Esophagus squamous epithelium (tissue), 5 donors: ENCODE data around the gene CCDC180. TPM values are rescaled to one million over a fixed set of nuclear protein-coding genes. Genes with fewer than 3 reads are reported as not detected.

Experiments used
- DNase-seq: peaks from one replicate; lab custom pipeline; 2025; lab: John Stamatoyannopoulos, UW
- H3K27ac ChIP-seq, 4 donors: fragments of 200-600 bp; sonication (generic); one replicate each; pipeline ENCODE4 v1.5.1; 2016 to 2019; ENCODE audit warnings: mild to moderate bottlenecking in 1 of 4
- H3K27me3 ChIP-seq, 4 donors: fragments of 200-600 bp; sonication (generic); 1 replicate in 3 of 4; 2 replicates in 1 of 4; pipeline versions ENCODE4 v1.5.1 to v1.6.0; 2017 to 2021; ENCODE audit warnings: antibody characterized with exemption in 1 of 4
- H3K36me3 ChIP-seq, 3 donors: fragments of 200-600 bp; sonication (generic); one replicate each; pipeline ENCODE4 v1.5.1; 2016 to 2019
- H3K4me1 ChIP-seq, 3 donors: fragments of 200-600 bp; sonication (generic); one replicate each; pipeline ENCODE4 v1.5.1; 2017 to 2019
- H3K4me3 ChIP-seq, 4 donors: fragments of 200-600 bp; sonication (generic); 1 replicate in 3 of 4; 2 replicates in 1 of 4; pipeline ENCODE4 v1.5.1; 2016 to 2019; ENCODE audit warnings: mild to moderate bottlenecking in 2 of 4, moderate library complexity in 1 of 4
- H3K9me3 ChIP-seq, 3 donors: fragments of 200-600 bp; sonication (generic); one replicate each; pipeline ENCODE4 v1.5.1; 2016 to 2019
- POLR2A ChIP-seq, 4 donors: fragments of 450-650 bp; IDR thresholded peaks; one replicate each; pipeline ENCODE4 v1.6.1; 2017; ENCODE audit warnings: antibody characterized with exemption in 4 of 4, mild to moderate bottlenecking in 4 of 4, moderate library complexity in 3 of 4
- WGBS, 2 donors: methylation state at CpG; one replicate each; pipeline ENCODE4 v1.1.5; 2018; 5-methylcytosine and 5-hydroxymethylcytosine counted together
- intact Hi-C: fragments of 100-400 bp; cut with DNase I; formaldehyde crosslinking; loops from one replicate; pipeline ENCODE4 v1.15.0; 2022
- total RNA-seq, 4 donors: library from RNA; depleted of rRNA; stranded (reverse); fragments of >200 nt; gene quantifications; one replicate each; pipeline ENCODE4 v1.1.0, GENCODE V29; 2016
- TF ChIP-seq, protein P1 (sequence below), 6 experiments: fragments of 450-650 bp in 4 of 6; fragments of 200-600 bp in 2 of 6; sonication (generic) in 2 of 6; IDR thresholded peaks; one replicate each; pipeline ENCODE4 v1.5.1; 2016 to 2019; ENCODE audit warnings: antibody characterized with exemption in 6 of 6, mild to moderate bottlenecking in 4 of 6, moderate library complexity in 4 of 6
- donor health status: DM: yes; HTN: yes; CAD: no.

The CCDC180 gene
- total RNA-seq, 4 donors from 2014 or later = 0.88 to 4.8 (median 2.7) TPM; not detected in 1

DNA sequence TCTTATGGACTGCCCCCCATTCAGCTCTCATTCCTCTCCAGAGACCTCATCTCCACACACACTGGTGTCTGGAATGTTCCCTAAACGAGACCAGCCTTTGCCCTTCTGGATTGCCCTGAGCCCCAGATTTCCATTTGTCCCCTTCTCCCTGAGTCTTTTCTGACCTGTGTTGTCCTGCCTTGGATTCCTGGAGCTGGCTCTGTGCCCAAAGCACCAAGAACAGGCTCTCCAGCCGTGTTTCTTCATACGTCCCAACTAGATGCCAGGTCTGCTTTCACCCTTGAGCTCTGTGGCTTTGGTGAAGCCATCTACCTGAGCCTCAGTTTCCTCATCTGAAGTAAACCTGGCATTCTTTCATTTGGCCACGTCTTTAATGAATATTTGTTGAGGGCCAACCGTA lies 6.3 kb downstream of the CCDC180 start:
- intact Hi-C loops = no loop called here
- Histone ChIP-seq H3K9me3 (no peaks in the 10 kb centered on the region), H3K4me3 (no peak overlapping the region), H3K4me1 (no peaks in the 10 kb centered on the region), H3K36me3 (peaks cover 0 to 96% (median 0%) of the 10 kb centered on the region in 3 donors), H3K27me3 (no peaks in the 10 kb centered on the region), H3K27ac (no peak overlapping the region)
- DNase-seq = no peak
- TF ChIP-seq POLR2A (IDR thresholded peaks at IDR 0.05) = no peak
- TF ChIP-seq, protein P1, sequence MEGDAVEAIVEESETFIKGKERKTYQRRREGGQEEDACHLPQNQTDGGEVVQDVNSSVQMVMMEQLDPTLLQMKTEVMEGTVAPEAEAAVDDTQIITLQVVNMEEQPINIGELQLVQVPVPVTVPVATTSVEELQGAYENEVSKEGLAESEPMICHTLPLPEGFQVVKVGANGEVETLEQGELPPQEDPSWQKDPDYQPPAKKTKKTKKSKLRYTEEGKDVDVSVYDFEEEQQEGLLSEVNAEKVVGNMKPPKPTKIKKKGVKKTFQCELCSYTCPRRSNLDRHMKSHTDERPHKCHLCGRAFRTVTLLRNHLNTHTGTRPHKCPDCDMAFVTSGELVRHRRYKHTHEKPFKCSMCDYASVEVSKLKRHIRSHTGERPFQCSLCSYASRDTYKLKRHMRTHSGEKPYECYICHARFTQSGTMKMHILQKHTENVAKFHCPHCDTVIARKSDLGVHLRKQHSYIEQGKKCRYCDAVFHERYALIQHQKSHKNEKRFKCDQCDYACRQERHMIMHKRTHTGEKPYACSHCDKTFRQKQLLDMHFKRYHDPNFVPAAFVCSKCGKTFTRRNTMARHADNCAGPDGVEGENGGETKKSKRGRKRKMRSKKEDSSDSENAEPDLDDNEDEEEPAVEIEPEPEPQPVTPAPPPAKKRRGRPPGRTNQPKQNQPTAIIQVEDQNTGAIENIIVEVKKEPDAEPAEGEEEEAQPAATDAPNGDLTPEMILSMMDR (IDR thresholded peaks at IDR 0.05) = no peak
- WGBS, 2 donors = 76 to 81% methylated on average over 4 to 5 of the region's 5 CpGs

DNA sequence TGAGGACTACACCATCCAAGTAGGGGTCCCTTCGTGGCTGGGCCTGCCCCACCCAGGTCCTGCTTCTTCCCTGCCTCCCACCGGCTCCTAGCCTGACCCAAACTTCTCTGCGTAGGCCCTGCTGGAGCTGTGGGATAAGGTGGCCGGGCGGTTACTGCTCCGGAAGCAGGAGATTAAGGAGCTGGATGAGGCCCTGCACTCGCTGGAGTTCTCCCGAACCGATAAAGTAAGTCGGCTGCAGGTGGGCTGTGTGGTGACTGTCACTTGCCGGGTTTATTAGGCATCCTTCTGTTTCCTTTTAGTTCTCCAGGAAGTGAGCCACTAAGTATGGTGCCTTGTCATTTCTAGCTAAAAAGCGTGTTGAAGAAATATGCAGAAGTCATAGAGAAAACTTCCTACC lies 7.0 kb downstream of the CCDC180 start:
- H3K4me3 ChIP-seq = no peak overlapping the region
- intact Hi-C loops = no loop called here
- no peaks in the 10 kb centered on the region for H3K4me1 ChIP-seq
- no peak overlapping the region for H3K27ac ChIP-seq
- no peaks in the 10 kb centered on the region for H3K9me3 ChIP-seq
- WGBS, 2 donors = 84 to 96% methylated on average over 4 to 7 of the region's 12 CpGs
- no peak for DNase-seq
- no peaks in the 10 kb centered on the region for H3K27me3 ChIP-seq
- H3K36me3 ChIP-seq = peaks cover 0 to 96% (median 0%) of the 10 kb centered on the region in 3 donors
- TF ChIP-seq POLR2A (IDR thresholded peaks at IDR 0.05) = no peak
- TF ChIP-seq, protein P1 (IDR thresholded peaks at IDR 0.05) = no peak

DNA sequence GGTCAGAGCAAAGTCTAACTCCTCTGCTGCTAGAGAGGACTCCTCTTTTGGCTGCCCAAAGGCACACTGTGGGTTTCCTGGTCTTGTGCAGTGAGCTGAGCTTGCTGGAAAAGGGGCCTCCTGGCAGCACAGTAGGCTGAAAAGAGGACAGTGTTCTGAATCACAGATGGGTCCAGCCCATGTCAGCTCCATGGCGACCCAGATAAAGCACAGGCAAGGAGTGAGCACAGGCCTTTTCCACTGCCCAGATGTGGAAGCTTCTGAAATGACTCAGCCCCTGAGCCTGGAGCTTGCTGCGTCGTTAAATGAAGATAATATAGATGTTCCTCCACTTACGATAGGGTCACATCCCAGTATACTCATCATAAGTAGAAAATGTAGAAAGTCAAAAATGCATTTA lies 8.1 kb downstream of the CCDC180 start:
- Histone ChIP-seq H3K4me1 (no peaks in the 10 kb centered on the region), H3K4me3 (no peak overlapping the region), H3K27me3 (no peaks in the 10 kb centered on the region), H3K27ac (no peak overlapping the region), H3K36me3 (peaks cover 0 to 95% (median 0%) of the 10 kb centered on the region in 3 donors), H3K9me3 (no peaks in the 10 kb centered on the region)
- TF ChIP-seq, protein P1 (IDR thresholded peaks at IDR 0.05) = no peak
- no peak for TF ChIP-seq POLR2A (IDR thresholded peaks at IDR 0.05)
- 82 to 92% methylated on average over 4 of the region's 4 CpGs for whole genome bisulfite sequencing, 2 donors
- DNase-seq = no peak
- intact Hi-C loops = no loop called here

DNA sequence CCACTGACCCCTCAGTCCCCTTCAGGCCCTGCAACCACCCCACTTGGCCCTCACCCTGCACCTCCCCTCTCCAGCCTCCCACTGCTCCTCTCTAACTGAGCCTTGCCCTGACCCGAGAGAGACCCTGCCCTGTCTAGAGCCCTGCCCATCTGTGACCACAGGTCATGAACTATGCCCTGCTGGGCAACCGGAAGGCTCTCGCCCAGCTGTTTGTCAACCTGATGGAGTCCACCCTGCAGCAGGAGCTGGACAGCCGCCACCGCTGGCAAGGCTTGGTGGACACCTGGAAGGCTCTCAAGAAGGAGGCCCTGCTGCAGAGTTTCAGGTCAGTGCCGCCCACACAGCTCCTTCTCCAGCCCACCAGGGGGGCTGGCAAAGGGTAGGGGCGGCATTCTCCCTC lies 9.4 kb downstream of the CCDC180 start:
- H3K4me3 ChIP-seq = no peak overlapping the region
- 76 to 98% methylated on average over 3 to 6 of the region's 7 CpGs for WGBS, 2 donors
- H3K27ac ChIP-seq = no peak overlapping the region
- peaks cover 0 to 92% (median 0%) of the 10 kb centered on the region in 3 donors for H3K36me3 ChIP-seq
- no peaks in the 10 kb centered on the region for H3K9me3 ChIP-seq
- no peaks in the 10 kb centered on the region for H3K27me3 ChIP-seq
- TF ChIP-seq, protein P1 (IDR thresholded peaks at IDR 0.05) = no peak
- TF ChIP-seq POLR2A (IDR thresholded peaks at IDR 0.05) = no peak
- intact Hi-C loops = no loop called here
- DNase-seq = no peak
- H3K4me1 ChIP-seq = no peaks in the 10 kb centered on the region

DNA sequence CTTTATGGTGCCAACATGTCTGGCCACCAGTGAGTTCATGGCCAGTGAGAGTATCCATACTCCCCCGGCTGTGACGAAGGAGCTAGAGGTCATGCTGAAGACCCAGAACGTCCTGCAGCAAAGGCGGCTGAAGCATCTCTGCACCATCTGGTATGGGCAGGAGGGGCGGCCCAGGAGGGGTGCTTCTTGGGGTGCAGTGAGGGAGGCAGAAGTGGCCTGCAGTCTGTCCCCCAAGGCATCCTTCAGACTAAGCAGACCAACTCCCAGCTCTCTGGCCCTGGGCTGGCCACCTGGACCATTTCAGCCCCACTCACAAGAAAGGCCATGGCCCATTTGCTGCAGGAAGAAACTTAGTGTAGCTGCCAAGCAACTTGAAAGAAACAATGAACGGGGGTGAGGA lies 11.0 kb downstream of the CCDC180 start:
- Histone ChIP-seq H3K4me3 (no peak overlapping the region), H3K27me3 (no peaks in the 10 kb centered on the region), H3K27ac (no peak overlapping the region), H3K9me3 (no peaks in the 10 kb centered on the region), H3K4me1 (no peaks in the 10 kb centered on the region), H3K36me3 (peaks cover 0 to 92% (median 0%) of the 10 kb centered on the region in 3 donors)
- DNase-seq = no peak
- intact Hi-C loops = no loop called here
- no CpG with 5 or more reads among the region's 6 CpGs for WGBS, 2 donors
- TF ChIP-seq POLR2A (IDR thresholded peaks at IDR 0.05) = no peak
- TF ChIP-seq, protein P1 (IDR thresholded peaks at IDR 0.05) = no peak
